SK-N-SH treated with all-trans-retinoic acid at 6 μM for 48 hours (cell line): Measurements from ENCODE around the gene REXO4.

Source experiments
- ATAC-seq: fragments of 200-7000 bp; cut with Tn5 transposase; 3 replicates; pipeline ENCODE4 v1.9.1; 2020; ENCODE audit warnings: mild to moderate bottlenecking, moderate library complexity
- ARNTL ChIP-seq: fragments of 450-650 bp; formaldehyde crosslinking; IDR thresholded peaks from 2 replicates; pipeline ENCODE4 v1.5.0; 2020; ENCODE audit warnings: low read depth, mild to moderate bottlenecking, moderate library complexity, borderline replicate concordance
- BACH2 ChIP-seq: fragments of 250-450 bp; sonication (Bioruptor Pico); IDR thresholded peaks from 2 replicates; pipeline ENCODE4 v1.9.0; 2021; ENCODE audit warnings: mild to moderate bottlenecking, borderline replicate concordance
- CREB5 ChIP-seq: fragments of 250-450 bp; sonication (Bioruptor Pico); IDR thresholded peaks from 2 replicates; pipeline ENCODE4 v1.5.1; 2020; ENCODE audit warnings: low read depth, mild to moderate bottlenecking, moderate library complexity
- CSDC2 ChIP-seq: fragments of 250-450 bp; sonication (Bioruptor Pico); IDR thresholded peaks from 2 replicates; pipeline ENCODE4 v1.5.0; 2020; ENCODE audit warnings: mild to moderate bottlenecking, moderate library complexity
- CSRNP3 ChIP-seq: fragments of 250-450 bp; sonication (Bioruptor Pico); IDR thresholded peaks from 2 replicates; pipeline ENCODE4 v1.5.1; 2021; ENCODE audit warnings: mild to moderate bottlenecking, moderate library complexity
- ESRRG ChIP-seq: fragments of 250-450 bp; sonication (Bioruptor Pico); IDR thresholded peaks from 2 replicates; pipeline ENCODE4 v1.6.1; 2021; ENCODE audit warnings: mild to moderate bottlenecking
- GLIS3 ChIP-seq: fragments of 250-450 bp; sonication (Bioruptor Pico); IDR thresholded peaks from 2 replicates; pipeline ENCODE4 v1.5.0; 2020; ENCODE audit warnings: mild to moderate bottlenecking, moderate library complexity
- ISL1 ChIP-seq: fragments of 250-450 bp; sonication (Bioruptor Pico); IDR thresholded peaks from 2 replicates; pipeline ENCODE4 v2.1.2; 2022; ENCODE audit warnings: mild to moderate bottlenecking, moderate library complexity
- OSR1 ChIP-seq: fragments of 250-450 bp; sonication (Bioruptor Pico); IDR thresholded peaks from 2 replicates; pipeline ENCODE4 v1.8.0; 2022; ENCODE audit warnings: moderate library complexity, mild to moderate bottlenecking, inconsistent platforms
- PPARA ChIP-seq: fragments of 250-450 bp; sonication (Bioruptor Pico); IDR thresholded peaks from 2 replicates; pipeline ENCODE4 v1.5.0; 2020; ENCODE audit warnings: mild to moderate bottlenecking, borderline replicate concordance
- RARB ChIP-seq: fragments of 250-450 bp; sonication (Bioruptor Pico); IDR thresholded peaks from 2 replicates; pipeline ENCODE4 v1.8.0; 2021; ENCODE audit warnings: mild to moderate bottlenecking, moderate library complexity
- SNAI2 ChIP-seq: fragments of 250-450 bp; sonication (Bioruptor Pico); IDR thresholded peaks from 2 replicates; pipeline ENCODE4 v1.5.0; 2020; ENCODE audit warnings: mild to moderate bottlenecking, moderate library complexity
- TCF4 ChIP-seq: fragments of 250-450 bp; sonication (Bioruptor Pico); IDR thresholded peaks from 2 replicates; pipeline ENCODE4 v1.8.0; 2021; ENCODE audit warnings: mild to moderate bottlenecking, moderate library complexity, borderline replicate concordance
- TOX ChIP-seq: fragments of 250-450 bp; sonication (Bioruptor Pico); IDR thresholded peaks from 2 replicates; pipeline ENCODE4 v1.8.0; 2021; ENCODE audit warnings: mild to moderate bottlenecking, moderate library complexity, borderline replicate concordance
- ZC3H10 ChIP-seq: fragments of 250-450 bp; sonication (Bioruptor Pico); IDR thresholded peaks from 2 replicates; pipeline ENCODE4 v1.5.1; 2021; ENCODE audit warnings: mild to moderate bottlenecking, moderate library complexity
- ZFP3 ChIP-seq: fragments of 250-450 bp; sonication (Bioruptor Pico); IDR thresholded peaks from 2 replicates; pipeline ENCODE4 v1.5.0; 2020; ENCODE audit warnings: mild to moderate bottlenecking, moderate library complexity
- ZFP30 ChIP-seq: fragments of 450-650 bp; formaldehyde crosslinking; IDR thresholded peaks from 2 replicates; pipeline ENCODE4 v1.5.0; 2022; ENCODE audit warnings: mild to moderate bottlenecking, moderate library complexity
- ZNF8 ChIP-seq: fragments of 450-650 bp; formaldehyde crosslinking; IDR thresholded peaks from 2 replicates; pipeline ENCODE4 v1.5.0; 2020; ENCODE audit warnings: mild to moderate bottlenecking, moderate library complexity
- TF ChIP-seq, protein P1 (sequence below): fragments of 250-450 bp; sonication (Bioruptor Pico); IDR thresholded peaks from 2 replicates; pipeline ENCODE4 v1.8.0; 2020; ENCODE audit warnings: mild to moderate bottlenecking, moderate library complexity, borderline replicate concordance
- TF ChIP-seq, protein P2 (sequence below): fragments of 250-450 bp; sonication (Bioruptor Pico); IDR thresholded peaks from 2 replicates; pipeline ENCODE4 v1.5.0; 2020; ENCODE audit warnings: mild to moderate bottlenecking, moderate library complexity

The REXO4 gene

DNA sequence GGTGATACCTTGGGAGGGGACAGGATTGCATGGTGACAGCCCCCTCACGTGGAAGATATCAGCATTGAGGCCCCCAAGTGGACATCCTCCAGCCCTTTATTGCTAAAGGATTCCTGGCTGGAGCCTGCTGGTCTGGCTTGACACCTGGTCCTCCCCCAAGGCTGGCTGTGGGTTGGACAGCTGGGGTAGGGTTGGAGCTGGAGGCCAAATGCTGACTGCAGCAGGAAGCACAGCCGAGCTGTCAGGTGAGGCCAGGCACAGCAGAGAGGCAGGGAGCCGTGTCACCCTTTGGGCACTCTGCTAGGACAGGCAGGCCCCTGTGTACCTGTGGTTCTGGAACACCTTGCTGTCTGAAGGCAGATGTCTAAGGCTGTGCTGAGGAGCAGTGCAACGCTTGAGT lies 44.2 kb upstream of the REXO4 start:
- no peak for TF ChIP-seq OSR1 (CRISPR knock-in tag)
- TF ChIP-seq BACH2 (CRISPR knock-in tag) = no peak
- TF ChIP-seq GLIS3 = no peak
- TF ChIP-seq RARB (CRISPR knock-in tag) = no peak
- TF ChIP-seq TOX (CRISPR knock-in tag) = no peak
- TF ChIP-seq, protein P1, sequence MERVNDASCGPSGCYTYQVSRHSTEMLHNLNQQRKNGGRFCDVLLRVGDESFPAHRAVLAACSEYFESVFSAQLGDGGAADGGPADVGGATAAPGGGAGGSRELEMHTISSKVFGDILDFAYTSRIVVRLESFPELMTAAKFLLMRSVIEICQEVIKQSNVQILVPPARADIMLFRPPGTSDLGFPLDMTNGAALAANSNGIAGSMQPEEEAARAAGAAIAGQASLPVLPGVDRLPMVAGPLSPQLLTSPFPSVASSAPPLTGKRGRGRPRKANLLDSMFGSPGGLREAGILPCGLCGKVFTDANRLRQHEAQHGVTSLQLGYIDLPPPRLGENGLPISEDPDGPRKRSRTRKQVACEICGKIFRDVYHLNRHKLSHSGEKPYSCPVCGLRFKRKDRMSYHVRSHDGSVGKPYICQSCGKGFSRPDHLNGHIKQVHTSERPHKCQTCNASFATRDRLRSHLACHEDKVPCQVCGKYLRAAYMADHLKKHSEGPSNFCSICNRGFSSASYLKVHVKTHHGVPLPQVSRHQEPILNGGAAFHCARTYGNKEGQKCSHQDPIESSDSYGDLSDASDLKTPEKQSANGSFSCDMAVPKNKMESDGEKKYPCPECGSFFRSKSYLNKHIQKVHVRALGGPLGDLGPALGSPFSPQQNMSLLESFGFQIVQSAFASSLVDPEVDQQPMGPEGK (CRISPR knock-in tag) = no peak
- TF ChIP-seq ZFP3 (CRISPR knock-in tag) = no peak
- no peak for TF ChIP-seq ZNF8 (CRISPR knock-in tag)
- TF ChIP-seq ARNTL = no peak
- TF ChIP-seq ZC3H10 = no peak
- TF ChIP-seq ISL1 (CRISPR knock-in tag) = no peak
- no peak for TF ChIP-seq SNAI2 (CRISPR knock-in tag)
- TF ChIP-seq CSDC2 (CRISPR knock-in tag) = no peak
- TF ChIP-seq ZFP30 (CRISPR knock-in tag) = no peak
- TF ChIP-seq CSRNP3 (CRISPR knock-in tag) = no peak
- TF ChIP-seq, protein P2, sequence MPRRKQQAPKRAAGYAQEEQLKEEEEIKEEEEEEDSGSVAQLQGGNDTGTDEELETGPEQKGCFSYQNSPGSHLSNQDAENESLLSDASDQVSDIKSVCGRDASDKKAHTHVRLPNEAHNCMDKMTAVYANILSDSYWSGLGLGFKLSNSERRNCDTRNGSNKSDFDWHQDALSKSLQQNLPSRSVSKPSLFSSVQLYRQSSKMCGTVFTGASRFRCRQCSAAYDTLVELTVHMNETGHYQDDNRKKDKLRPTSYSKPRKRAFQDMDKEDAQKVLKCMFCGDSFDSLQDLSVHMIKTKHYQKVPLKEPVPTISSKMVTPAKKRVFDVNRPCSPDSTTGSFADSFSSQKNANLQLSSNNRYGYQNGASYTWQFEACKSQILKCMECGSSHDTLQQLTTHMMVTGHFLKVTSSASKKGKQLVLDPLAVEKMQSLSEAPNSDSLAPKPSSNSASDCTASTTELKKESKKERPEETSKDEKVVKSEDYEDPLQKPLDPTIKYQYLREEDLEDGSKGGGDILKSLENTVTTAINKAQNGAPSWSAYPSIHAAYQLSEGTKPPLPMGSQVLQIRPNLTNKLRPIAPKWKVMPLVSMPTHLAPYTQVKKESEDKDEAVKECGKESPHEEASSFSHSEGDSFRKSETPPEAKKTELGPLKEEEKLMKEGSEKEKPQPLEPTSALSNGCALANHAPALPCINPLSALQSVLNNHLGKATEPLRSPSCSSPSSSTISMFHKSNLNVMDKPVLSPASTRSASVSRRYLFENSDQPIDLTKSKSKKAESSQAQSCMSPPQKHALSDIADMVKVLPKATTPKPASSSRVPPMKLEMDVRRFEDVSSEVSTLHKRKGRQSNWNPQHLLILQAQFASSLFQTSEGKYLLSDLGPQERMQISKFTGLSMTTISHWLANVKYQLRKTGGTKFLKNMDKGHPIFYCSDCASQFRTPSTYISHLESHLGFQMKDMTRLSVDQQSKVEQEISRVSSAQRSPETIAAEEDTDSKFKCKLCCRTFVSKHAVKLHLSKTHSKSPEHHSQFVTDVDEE (CRISPR knock-in tag) = no peak
- no peak for ATAC-seq

GRCh38 chr9:133460405-133461175 lies 42.8 kb upstream of the REXO4 start:
- TF ChIP-seq PPARA = no peak
- TF ChIP-seq TCF4 (CRISPR knock-in tag) = no peak
- TF ChIP-seq OSR1 (CRISPR knock-in tag) = no peak
- no peak for TF ChIP-seq ARNTL
- TF ChIP-seq CREB5 (CRISPR knock-in tag) = no peak
- no peak for TF ChIP-seq TOX (CRISPR knock-in tag)
- TF ChIP-seq, protein P2 (CRISPR knock-in tag) = no peak
- no peak for TF ChIP-seq ESRRG (CRISPR knock-in tag)
- TF ChIP-seq, protein P1 (CRISPR knock-in tag) = no peak
- no peak for TF ChIP-seq RARB (CRISPR knock-in tag)
- TF ChIP-seq CSRNP3 (CRISPR knock-in tag) = no peak
- no peak for TF ChIP-seq ZNF8 (CRISPR knock-in tag)
- no peak for TF ChIP-seq BACH2 (CRISPR knock-in tag)
- ATAC-seq = no peak; the same call in 2 of the 3 replicates
